Activated CD4-positive, alpha-beta memory T cell treated with anti-CD3 and anti-CD28 coated beads, Interleukin-2, amount 10 ng/mL, durations not matched to agents 7 days and 5 days (primary cell): Measurements from ENCODE around the gene UTY. TPM values are rescaled to one million over a fixed set of nuclear protein-coding genes. Genes with fewer than 3 reads are reported as not detected.

Experiments
- CTCF ChIA-PET: fragments of 350-600 bp; sonication (Branson Sonifier 250); formaldehyde crosslinking; loops from one replicate; lab custom pipeline; 2021; ENCODE audit warnings: antibody characterized with exemption, inconsistent platforms; lab: Charles Lee
- POLR2A ChIA-PET: fragments of 350-600 bp; sonication (Branson Sonifier 250); formaldehyde crosslinking; loops from one replicate; lab custom pipeline; 2021; ENCODE audit warnings: antibody characterized with exemption; lab: Charles Lee
- DNase-seq: peaks from one replicate; pipeline ENCODE4 v3.0.0-alpha.2; 2020
- H3K27ac Mint-ChIP-seq: one replicate; pipeline ENCODE4 v1.8.0; 2021; ENCODE audit warnings: mild to moderate bottlenecking, mixed read lengths
- H3K27me3 Mint-ChIP-seq: one replicate; pipeline ENCODE4 v1.8.0; 2021; ENCODE audit warnings: mixed read lengths
- H3K36me3 Mint-ChIP-seq: one replicate; pipeline ENCODE4 v1.8.0; 2021; ENCODE audit warnings: low read depth, mixed read lengths
- H3K4me1 Mint-ChIP-seq: one replicate; pipeline ENCODE4 v1.8.0; 2021; ENCODE audit warnings: mixed read lengths
- H3K4me3 Mint-ChIP-seq: one replicate; pipeline ENCODE4 v1.8.0; 2021; ENCODE audit warnings: mild to moderate bottlenecking, mixed read lengths
- H3K9me3 Mint-ChIP-seq: one replicate; pipeline ENCODE4 v1.8.0; 2021; ENCODE audit warnings: mixed read lengths
- total RNA-seq, 2 experiments: library from RNA; stranded (reverse); gene quantifications; one replicate each; pipeline ENCODE4 v1.2.3, GENCODE V29; 2021

The UTY gene
- total RNA-seq, 2 experiments from 2014 or later = 26.0 to 27.0 TPM

DNA sequence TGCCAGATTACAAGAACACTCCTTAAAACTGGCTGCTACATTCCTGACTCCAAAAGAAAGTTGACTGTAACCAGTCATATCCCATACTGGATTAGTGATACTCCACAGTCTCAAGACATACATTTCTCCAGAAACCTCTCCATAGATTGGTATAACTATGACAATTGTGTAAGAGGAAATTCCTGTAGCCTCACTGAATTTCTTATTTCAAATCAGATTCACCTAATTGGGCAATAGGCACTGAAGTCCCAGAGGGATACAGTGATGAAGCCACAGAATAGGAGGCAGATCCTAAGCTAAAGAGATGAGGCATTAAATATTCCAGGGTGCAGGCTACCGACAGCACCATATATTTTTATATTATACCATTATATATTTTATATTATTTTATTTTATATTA is 39.0 kb downstream of the UTY start:
- Mint-ChIP-seq H3K4me3 (no peak overlapping the region), H3K4me1 (peaks cover 22% of the 10 kb centered on the region), H3K27me3 (no peaks in the 10 kb centered on the region), H3K36me3 (peaks cover 32% of the 10 kb centered on the region), H3K27ac (no peak overlapping the region), H3K9me3 (no peaks in the 10 kb centered on the region)
- ChIA-PET CTCF (no interaction called here), POLR2A (no interaction called here)
- DNase-seq = no peak

DNA sequence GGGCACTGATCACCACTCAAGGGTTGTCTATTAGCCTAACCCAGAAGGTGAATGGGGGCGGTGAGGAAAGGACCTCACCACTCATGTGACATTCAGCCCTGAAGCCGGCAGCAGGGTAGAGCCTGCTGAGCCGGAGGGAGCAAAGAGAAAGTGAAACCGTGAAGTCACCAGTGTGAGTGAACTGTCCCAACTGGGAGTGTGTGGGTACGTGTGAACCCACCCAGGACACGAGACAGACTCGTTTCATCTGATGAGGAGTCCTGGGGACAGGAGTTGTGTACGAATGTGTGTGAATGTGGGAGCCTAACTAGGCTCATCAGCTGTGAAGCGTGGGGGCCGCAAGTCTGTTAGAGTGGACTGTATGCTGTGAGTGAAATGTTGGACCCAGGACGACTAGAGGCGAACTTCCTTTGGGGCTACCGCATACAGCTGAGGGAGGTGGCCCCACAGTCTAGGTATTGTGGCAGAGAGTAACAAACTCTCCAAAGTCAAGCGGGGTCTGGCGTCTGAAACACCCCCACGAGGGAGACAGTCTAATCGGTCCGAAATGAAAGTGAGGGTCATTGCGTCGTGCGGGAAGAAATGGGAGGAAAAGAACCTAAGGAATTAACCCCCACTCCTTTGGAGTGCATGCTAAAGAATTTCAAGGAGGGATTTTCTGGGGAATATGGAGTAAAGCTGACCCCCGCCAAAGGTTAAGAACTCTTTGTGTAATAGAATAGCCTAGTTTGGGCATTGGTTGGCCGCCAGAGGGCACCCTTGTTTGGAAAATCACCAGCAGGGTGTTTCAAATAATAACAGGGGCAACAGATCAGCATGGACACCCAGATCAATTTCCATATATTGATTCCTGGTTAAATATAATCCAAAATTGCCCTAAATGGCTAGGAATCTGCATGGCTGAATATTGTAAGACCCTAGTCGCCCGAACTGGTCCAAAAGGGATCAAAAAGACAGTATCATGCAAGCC is 43.6 kb downstream of the UTY start:
- Mint-ChIP-seq H3K27me3 (no peaks in the 10 kb centered on the region), H3K9me3 (peaks cover 7% of the 10 kb centered on the region), H3K4me1 (peaks cover 60% of the 10 kb centered on the region), H3K4me3 (peak overlapping the region; percentile 87), H3K27ac (peak overlapping the region; percentile 75), H3K36me3 (peaks cover 40% of the 10 kb centered on the region)
- ChIA-PET CTCF (interaction anchor here (0.7 to 2.1 kb wide), 3 partner anchors 8 to 102 kb away, joined by 3 to 6 read pairs (median 4); no protein-coding TSS in a partner anchor), POLR2A (interaction anchor here (1.1 to 1.6 kb wide), 3 partner anchors 38 to 268 kb away, joined by 3 to 4 read pairs (median 3); no protein-coding TSS in a partner anchor)
- peak; percentile 59 for DNase-seq

DNA sequence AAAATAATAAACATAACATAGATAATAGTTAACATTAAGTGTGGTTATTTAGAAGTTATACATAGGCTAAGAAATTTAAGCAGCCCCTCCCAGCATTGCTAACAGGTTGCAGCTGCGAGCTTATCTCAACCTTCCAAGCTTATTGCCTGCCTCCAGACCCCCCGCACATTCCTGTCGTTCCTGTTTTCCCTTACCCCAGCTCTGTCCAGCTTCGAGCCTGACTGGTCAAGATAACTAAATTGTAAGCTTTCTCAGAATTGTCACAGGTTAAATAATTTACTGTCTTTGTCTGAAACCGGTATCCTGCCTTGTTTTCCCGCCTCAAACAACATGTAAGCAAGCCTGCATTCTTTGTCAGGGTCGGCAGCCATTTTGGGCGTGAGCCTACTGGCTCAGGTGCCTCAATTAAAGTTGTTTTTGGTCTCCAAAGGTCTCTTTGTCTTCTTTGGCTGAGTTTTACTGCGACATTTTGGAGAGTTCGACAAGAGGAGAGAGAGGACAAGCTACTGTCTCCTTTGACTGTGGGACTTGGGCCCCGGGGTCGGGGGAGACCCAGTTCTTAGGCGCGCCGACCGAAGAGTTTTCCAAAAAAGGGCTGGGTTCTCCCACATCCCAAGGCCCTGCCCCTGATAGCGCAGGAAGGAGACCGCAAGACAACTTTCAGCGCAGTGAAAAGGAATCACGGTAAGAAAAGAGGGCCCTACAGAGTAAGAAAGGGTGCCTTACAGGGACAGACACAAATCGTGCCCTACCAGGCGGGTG is 44.4 kb downstream of the UTY start:
- H3K27me3 Mint-ChIP-seq = no peaks in the 10 kb centered on the region
- peaks cover 47% of the 10 kb centered on the region for H3K36me3 Mint-ChIP-seq
- H3K4me3 Mint-ChIP-seq = peak overlapping the region; percentile 87
- H3K4me1 Mint-ChIP-seq = peaks cover 60% of the 10 kb centered on the region
- no peak for DNase-seq
- ChIA-PET CTCF (interaction anchor here (1.2 kb wide), 1 partner anchor 18 kb away, joined by 3 read pairs; no protein-coding TSS in a partner anchor), POLR2A (interaction anchor here (1.2 to 1.6 kb wide), 2 partner anchors 40 to 269 kb away, joined by 3 to 4 read pairs; no protein-coding TSS in a partner anchor)
- H3K9me3 Mint-ChIP-seq = peaks cover 10% of the 10 kb centered on the region
- peak overlapping the region; percentile 75 for H3K27ac Mint-ChIP-seq

DNA sequence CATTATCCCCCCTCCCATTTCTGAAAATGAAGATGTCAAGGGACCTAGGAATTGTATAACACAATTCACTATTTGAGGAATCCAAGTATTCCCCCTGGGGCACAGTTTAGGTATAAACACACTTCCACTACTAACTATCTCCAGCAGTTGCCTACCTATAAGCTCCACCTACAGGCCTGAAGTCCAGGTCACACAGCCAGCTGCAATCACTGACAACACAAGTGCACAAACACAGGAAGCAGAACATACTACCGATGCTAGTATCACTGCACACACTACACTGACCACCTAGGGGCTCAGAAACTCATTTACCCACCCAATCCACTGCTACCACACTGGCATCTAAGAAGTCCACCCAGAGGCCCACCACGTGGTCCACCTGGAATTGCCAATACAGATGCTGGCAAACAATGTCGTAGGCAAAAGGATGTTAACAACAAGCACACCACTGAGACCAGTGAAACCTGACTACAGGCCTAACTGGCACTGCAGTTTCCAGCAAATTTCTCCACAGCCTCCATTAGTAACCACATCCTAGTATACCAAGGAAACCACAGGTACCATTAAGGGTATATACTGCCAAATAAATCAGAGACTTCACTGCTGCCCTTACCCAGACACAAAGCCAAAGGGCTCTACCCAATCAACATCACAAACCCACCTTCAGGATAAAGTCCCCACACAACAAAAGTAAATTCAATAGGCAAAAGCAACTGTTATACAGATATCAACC is 47.4 kb downstream of the UTY start:
- ChIA-PET POLR2A (no interaction called here), CTCF (no interaction called here)
- peak; percentile 17 for DNase-seq
- Mint-ChIP-seq H3K27ac (peak overlapping the region; percentile 79), H3K9me3 (peaks cover 25% of the 10 kb centered on the region), H3K4me3 (peak overlapping the region; percentile 9), H3K27me3 (no peaks in the 10 kb centered on the region), H3K4me1 (peaks cover 64% of the 10 kb centered on the region), H3K36me3 (peaks cover 70% of the 10 kb centered on the region)

DNA sequence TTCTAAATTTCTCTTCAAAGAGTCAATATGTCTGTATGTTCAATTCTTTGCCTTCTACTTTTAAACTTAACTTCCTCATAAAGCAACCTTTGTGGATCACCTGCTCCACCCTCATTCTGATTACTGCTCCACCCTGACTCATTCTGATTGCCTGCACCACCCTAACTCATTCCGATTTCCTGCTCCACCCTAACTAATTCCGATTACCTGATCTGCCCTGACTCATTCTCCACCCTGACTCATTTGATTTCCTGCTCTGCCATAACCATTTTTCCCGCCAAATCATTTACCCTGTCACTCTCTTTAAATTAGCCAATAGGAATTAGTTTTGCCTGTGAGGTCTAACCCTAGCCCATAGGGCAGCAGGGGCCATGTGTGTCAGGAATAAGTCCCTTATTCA is 50.3 kb downstream of the UTY start:
- peaks cover 27% of the 10 kb centered on the region for H3K9me3 Mint-ChIP-seq
- H3K36me3 Mint-ChIP-seq = peaks cover 85% of the 10 kb centered on the region
- no peak for DNase-seq
- H3K4me1 Mint-ChIP-seq = peaks cover 55% of the 10 kb centered on the region
- H3K27me3 Mint-ChIP-seq = no peaks in the 10 kb centered on the region
- ChIA-PET CTCF (no interaction called here), POLR2A (no interaction called here)
- no peak overlapping the region for H3K4me3 Mint-ChIP-seq
- H3K27ac Mint-ChIP-seq = no peak overlapping the region

DNA sequence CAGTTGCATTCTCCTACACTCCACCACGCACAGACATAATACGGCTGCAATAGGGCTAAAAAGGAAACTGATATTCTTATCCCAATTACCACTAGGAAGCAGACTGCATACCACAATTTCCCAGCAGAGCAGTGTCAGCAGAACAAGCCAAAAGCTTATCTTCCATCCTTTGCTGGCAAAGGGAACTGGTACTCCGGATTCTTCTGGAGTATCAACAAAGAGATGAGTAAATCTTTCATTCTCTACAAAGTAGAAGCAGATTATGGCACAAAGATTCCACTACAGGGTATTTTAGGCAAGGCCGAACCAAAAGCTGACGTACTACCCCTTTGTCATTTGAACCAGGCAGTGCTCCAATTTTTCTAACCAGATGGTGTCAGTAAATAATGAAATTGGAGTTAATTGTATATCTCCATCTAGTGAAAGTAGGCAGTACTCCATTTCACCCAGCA is 56.5 kb downstream of the UTY start:
- peaks cover 8% of the 10 kb centered on the region for H3K9me3 Mint-ChIP-seq
- H3K27ac Mint-ChIP-seq = no peak overlapping the region
- H3K36me3 Mint-ChIP-seq = peaks cover 60% of the 10 kb centered on the region
- no peaks in the 10 kb centered on the region for H3K27me3 Mint-ChIP-seq
- POLR2A ChIA-PET = no interaction called here
- peaks cover 25% of the 10 kb centered on the region for H3K4me1 Mint-ChIP-seq
- no peak for DNase-seq
- CTCF ChIA-PET = no interaction called here
- no peak overlapping the region for H3K4me3 Mint-ChIP-seq

DNA sequence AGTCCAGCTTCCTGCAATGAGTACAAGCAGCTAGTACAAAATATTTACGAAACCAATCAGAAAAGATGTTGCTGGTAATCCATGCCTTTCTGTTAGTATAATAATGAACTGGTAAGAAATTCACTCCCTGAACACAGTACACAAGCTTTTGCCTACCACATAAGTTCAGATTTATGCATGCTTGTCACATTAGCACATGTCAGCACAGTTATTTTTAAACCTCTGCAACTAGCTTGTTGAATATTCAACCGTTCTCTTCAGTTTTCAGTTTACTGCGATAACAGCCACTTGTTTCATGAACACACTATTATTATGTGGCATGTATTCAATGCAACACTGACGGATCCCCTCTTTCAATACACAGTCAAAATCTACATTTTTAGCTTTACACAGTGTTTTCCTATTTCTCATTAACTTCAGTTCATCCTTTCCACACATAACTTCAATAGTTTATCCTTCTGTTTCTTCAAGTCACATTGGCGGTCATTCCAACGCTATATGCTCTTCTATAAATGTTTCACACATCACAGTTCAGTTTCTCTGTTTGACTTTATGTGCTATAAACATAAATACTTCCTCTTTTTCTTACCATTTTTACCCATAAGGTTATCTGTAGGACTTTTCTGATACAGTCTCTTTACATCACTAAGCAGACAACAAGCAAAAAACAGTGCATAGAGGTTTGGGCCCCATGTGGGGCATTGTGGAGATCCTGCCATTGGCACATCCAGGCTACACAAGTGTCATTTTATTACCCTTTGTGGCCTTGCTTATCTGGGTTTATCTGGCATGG is 62.8 kb downstream of the UTY start:
- Mint-ChIP-seq H3K27me3 (no peaks in the 10 kb centered on the region), H3K36me3 (peaks cover 22% of the 10 kb centered on the region), H3K9me3 (no peaks in the 10 kb centered on the region), H3K4me1 (peaks cover 3% of the 10 kb centered on the region), H3K4me3 (no peak overlapping the region), H3K27ac (no peak overlapping the region)
- POLR2A ChIA-PET = interaction anchor here (0.7 kb wide), 1 partner anchor 11 kb away, joined by 4 read pairs; no protein-coding TSS in a partner anchor
- CTCF ChIA-PET = interaction anchor here (1.0 kb wide), 1 partner anchor 73 kb away, joined by 3 read pairs; no protein-coding TSS in a partner anchor
- DNase-seq = no peak

DNA sequence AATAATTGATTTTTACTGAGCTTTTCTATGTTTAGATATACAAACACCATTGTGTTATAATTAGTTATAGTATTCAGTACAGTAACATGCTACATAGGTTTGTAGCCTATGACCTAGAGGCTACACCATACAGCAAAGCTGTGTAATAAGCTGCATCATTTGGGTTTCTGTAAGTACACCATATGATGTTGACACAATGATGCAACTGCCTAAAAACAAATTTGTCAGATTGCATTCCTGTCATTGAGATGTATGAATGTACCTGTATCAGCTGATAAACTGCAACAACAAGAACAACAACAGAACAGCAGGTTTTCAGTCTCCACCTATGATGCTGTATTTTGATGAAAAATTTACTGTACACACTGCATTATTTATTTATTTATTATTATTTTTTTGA is 64.3 kb downstream of the UTY start:
- H3K4me3 Mint-ChIP-seq = no peak overlapping the region
- peaks cover 18% of the 10 kb centered on the region for H3K36me3 Mint-ChIP-seq
- H3K27ac Mint-ChIP-seq = no peak overlapping the region
- no peak for DNase-seq
- POLR2A ChIA-PET = no interaction called here
- no peaks in the 10 kb centered on the region for H3K9me3 Mint-ChIP-seq
- CTCF ChIA-PET = no interaction called here
- H3K4me1 Mint-ChIP-seq = peaks cover 3% of the 10 kb centered on the region
- no peaks in the 10 kb centered on the region for H3K27me3 Mint-ChIP-seq

DNA sequence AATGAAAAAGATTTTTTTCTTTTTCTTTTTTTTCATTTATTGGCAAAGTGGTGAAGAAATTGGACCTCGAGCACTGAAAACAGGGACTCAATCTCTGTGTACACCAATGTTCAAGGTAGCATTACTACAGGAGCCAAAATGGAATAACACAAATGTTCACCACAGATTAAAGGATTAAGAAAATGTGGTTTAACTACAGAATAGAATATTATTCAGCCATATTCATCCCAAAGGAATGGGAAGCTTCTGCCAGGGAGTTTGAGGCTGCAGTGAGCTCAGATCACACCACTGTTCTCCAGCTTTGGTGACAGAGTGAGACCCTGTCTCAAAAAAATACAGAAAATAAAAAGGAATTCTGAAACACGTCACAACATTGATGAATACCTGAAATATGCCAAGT is 81.0 kb downstream of the UTY start:
- no peak for DNase-seq
- Mint-ChIP-seq H3K27me3 (no peaks in the 10 kb centered on the region), H3K9me3 (no peaks in the 10 kb centered on the region), H3K27ac (no peak overlapping the region), H3K4me3 (no peak overlapping the region), H3K36me3 (peaks cover 12% of the 10 kb centered on the region), H3K4me1 (peaks cover 2% of the 10 kb centered on the region)
- ChIA-PET CTCF (no interaction called here), POLR2A (no interaction called here)

DNA sequence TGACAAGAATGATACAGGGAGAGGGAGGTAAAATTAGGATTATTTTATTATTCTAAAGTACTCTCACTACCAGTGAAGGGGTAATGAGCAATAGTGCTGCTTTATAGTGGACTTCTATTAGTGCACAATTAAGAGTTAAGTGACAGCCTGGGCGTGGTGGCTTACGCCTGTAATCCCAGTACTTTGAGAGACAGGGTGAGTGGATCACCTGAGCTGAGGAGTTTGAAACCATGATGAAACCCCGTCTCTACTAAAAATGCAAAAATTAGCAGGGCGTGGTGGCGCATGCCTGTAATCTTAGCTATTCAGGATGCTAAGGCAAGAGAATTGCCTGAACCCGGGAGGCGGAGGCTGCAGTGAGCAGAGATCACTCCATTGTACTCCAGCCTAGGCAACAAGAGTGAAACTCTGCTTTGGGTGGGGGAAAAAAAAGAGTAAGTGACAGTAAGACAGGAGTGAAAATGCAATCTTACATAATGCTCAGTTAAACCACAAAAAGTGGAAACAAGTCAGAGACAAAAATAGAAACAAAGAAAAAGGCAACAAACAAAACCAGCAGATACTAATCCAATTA is 98.6 kb downstream of the UTY start:
- Mint-ChIP-seq H3K36me3 (peaks cover 10% of the 10 kb centered on the region), H3K4me3 (no peak overlapping the region), H3K4me1 (peaks cover 18% of the 10 kb centered on the region), H3K27ac (no peak overlapping the region), H3K9me3 (no peaks in the 10 kb centered on the region), H3K27me3 (no peaks in the 10 kb centered on the region)
- CTCF ChIA-PET = no interaction called here
- DNase-seq = peak; percentile 15
- POLR2A ChIA-PET = no interaction called here

DNA sequence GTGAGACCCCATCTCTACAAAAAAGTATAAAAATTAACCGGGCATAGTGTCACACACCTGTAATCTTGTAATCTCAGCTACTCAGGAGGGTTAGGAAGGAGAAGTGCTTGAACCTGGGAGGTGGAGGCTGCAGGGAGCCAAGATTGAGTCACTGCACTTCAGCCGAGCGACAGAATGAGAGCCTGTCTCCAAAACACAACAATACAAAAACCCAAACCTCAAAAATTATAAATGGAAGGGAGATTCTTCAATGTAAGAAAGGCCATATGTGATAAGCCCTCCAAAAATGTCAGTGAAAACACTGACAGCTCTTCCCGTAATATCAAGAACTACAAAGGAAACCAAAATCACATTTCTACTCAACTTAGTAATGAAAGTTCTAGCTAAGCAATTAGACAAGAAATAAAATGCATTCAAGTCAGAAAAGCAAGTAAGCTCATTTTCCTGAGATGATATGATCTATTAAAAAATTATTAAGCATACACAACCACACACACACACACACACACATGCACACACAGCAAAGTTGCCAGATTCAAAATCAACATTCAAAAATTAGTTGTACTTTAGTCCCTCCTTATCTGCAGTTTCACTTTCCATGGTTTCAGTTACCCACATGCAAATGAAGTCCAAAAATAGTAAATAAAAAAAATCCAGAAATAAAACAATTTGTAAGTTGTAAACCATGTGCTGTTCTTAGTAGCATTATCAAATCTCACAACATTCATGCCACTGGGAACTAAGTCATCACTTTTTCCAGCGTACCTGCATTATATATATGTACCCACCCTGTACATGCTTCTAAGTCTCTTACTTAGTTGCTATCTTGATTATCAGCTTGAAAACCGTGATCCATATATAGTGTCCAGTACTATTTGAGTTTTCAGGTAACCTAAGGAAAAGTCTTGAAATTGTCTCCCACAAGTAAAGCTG is 108.7 kb downstream of the UTY start:
- Mint-ChIP-seq H3K9me3 (no peaks in the 10 kb centered on the region), H3K27me3 (no peaks in the 10 kb centered on the region), H3K27ac (peak overlapping the region; percentile 56), H3K4me3 (peak overlapping the region; percentile 50), H3K36me3 (peaks cover 12% of the 10 kb centered on the region), H3K4me1 (peaks cover 19% of the 10 kb centered on the region)
- CTCF ChIA-PET = interaction anchor here (1.5 kb wide), 1 partner anchor 28 kb away, joined by 4 read pairs; no protein-coding TSS in a partner anchor
- POLR2A ChIA-PET = interaction anchor here (1.4 kb wide), 1 partner anchor 332 kb away, joined by 3 read pairs; the partner anchor contains the start of gene TMSB4Y
- DNase-seq = no peak
